ENCODE measurements around the gene EFNB2. TPM values are rescaled to one million over a fixed set of nuclear protein-coding genes. Genes with fewer than 3 reads are reported as not detected.

EFNB2 gene
- total and polyA plus RNA-seq, 9 of the 15 experiments (the other 6 are each of a cell fraction or from before 2014, with no cell fraction given): 0.01 to 0.29 (median 0.18) TPM

- CTCF ChIA-PET (ENCODE audit: low intra/inter-chr PET ratio): no interaction called here
- no peak overlapping the region for H3K9ac ChIP-seq (ENCODE audit: insufficient read depth in 1 of 2, low read depth in 2 of 2, low read length in 2 of 2)
- no peak overlapping the region for H3K27ac ChIP-seq (ENCODE audit: extremely low read depth, low read depth, low read length)
Observed at GRCh38 chr13:106473154-106473553, 62.3 kb downstream of the EFNB2 start.

DNA sequence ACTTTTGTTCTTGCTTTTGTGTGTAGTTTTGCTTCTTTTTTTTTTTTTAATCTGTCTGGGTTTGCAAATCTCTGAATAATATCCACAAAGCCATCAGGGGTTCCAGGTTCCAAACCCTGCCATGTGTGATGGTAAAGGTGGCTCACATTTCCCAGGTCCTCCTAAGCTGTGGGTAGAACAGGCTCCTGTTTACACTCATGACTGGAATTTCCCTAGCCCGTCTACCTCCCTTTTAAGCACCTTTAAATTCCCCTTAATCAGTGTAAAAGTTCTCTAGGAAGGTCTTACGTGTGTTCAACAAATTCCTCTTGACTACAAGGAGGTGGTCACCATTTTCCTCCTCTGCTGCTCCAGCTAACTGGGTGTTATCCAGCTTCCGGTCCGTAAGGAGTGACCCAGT, 62.8 kb downstream of the EFNB2 start:
- H3K4me3 ChIP-seq: no peak overlapping the region
- 0% methylated on average over 4 of the region's 4 CpGs for WGBS (ENCODE audit: insufficient coverage, low coverage, missing lambda C conversion rate)
- no peak for FAIRE-seq
- no peaks in the 10 kb centered on the region for H4K20me1 ChIP-seq (replicated peaks; ENCODE audit: control insufficient read depth, insufficient read depth, low read length)
- H3K27me3 ChIP-seq (ENCODE audit: control insufficient read depth in 2 of 2, insufficient read depth in 2 of 2, low read length in 2 of 2): peaks cover 0 to 43% of the 10 kb centered on the region in 2 experiments; a peak in 3 of 5 replicates
- no peaks in the 10 kb centered on the region for H3K4me1 ChIP-seq (replicated peaks in 1 of 2; ENCODE audit: control insufficient read depth in 2 of 2, insufficient read depth in 2 of 2, low read length in 2 of 2)
- BruUV-seq (replicated peaks): no TSS peak
- POLR2A ChIA-PET: no interaction called here
- no peak for DNase-seq (ENCODE audit: extremely low read depth in 1 of 4, low spot score in 3 of 4)
- H2AFZ ChIP-seq (ENCODE audit: low read depth, low read length): no peak overlapping the region
- intact Hi-C loops (cut with micrococcal nuclease) (no loop called here), in situ Hi-C loops (cut with MboI) (no loop called here)
- no peaks in the 10 kb centered on the region for H3K9me1 ChIP-seq (ENCODE audit: control insufficient read depth, insufficient read depth, low read length)
- CTCF ChIA-PET (ENCODE audit: low intra/inter-chr PET ratio): no interaction called here
- no peak overlapping the region for H3K9ac ChIP-seq (ENCODE audit: insufficient read depth in 1 of 2, low read depth in 2 of 2, low read length in 2 of 2)
- ATAC-seq: no peak
- no peaks in the 10 kb centered on the region for H3K36me3 ChIP-seq (ENCODE audit: control insufficient read depth, insufficient read depth, low read length)
- H3K79me2 ChIP-seq (ENCODE audit: control insufficient read depth, insufficient read depth, low read length): no peaks in the 10 kb centered on the region
- no peak overlapping the region for H3K27ac ChIP-seq (ENCODE audit: extremely low read depth, low read depth, low read length)
- no peaks in the 10 kb centered on the region for H3K9me3 ChIP-seq (replicated peaks; ENCODE audit: control insufficient read depth, insufficient read depth, low read depth, low read length)
- H3K4me2 ChIP-seq (ENCODE audit: insufficient read depth, low read length): no peak overlapping the region
- TF ChIP-seq XRCC5 (IDR thresholded peaks at IDR 0.05; ENCODE audit: low read depth, low read length) (no peak), ZFPM2 (CRISPR knock-in tag; IDR thresholded peaks at IDR 0.05) (no peak), ETV1 (tag; conservative IDR thresholded peaks at IDR 0.05; ENCODE audit: low read depth) (no peak), PHTF2 (CRISPR knock-in tag; IDR thresholded peaks at IDR 0.05) (no peak), ZNF354B (CRISPR knock-in tag; IDR thresholded peaks at IDR 0.05) (no peak), NR4A1 (CRISPR knock-in tag; IDR thresholded peaks at IDR 0.05) (no peak), NR4A1 (tag; IDR thresholded peaks at IDR 0.05) (no peak), FOS (IDR thresholded peaks at IDR 0.05; ENCODE audit: extremely low read depth, insufficient read length) (no peak), TAF7 (tag; IDR thresholded peaks at IDR 0.05) (no peak), ZNF197 (CRISPR knock-in tag; IDR thresholded peaks at IDR 0.05; ENCODE audit: low read depth) (no peak), PRPF4 (IDR thresholded peaks at IDR 0.05; ENCODE audit: insufficient read depth, low read depth, low read length, poor library complexity, severe bottlenecking) (no peak), SIN3A (IDR thresholded peaks at IDR 0.05; ENCODE audit: borderline replicate concordance in 2 of 2, control insufficient read depth in 1 of 2, low read depth in 2 of 2, low read length in 2 of 2) (no peak), ZSCAN29 (IDR thresholded peaks at IDR 0.05) (no peak), POLR2G (IDR thresholded peaks at IDR 0.05; ENCODE audit: low read depth, low read length) (no peak)

More at GRCh38 chr13:106473154-106473553, 62.3 kb downstream of the EFNB2 start:
- BruUV-seq (replicated peaks): no TSS peak
- H3K4me3 ChIP-seq: no peak overlapping the region
- ATAC-seq: no peak
- in situ Hi-C loops (cut with MboI) (no loop called here), intact Hi-C loops (cut with micrococcal nuclease) (no loop called here)
- H2AFZ ChIP-seq (ENCODE audit: low read depth, low read length): no peak overlapping the region
- no peaks in the 10 kb centered on the region for H4K20me1 ChIP-seq (replicated peaks; ENCODE audit: control insufficient read depth, insufficient read depth, low read length)
- H3K9me3 ChIP-seq (replicated peaks; ENCODE audit: control insufficient read depth, insufficient read depth, low read depth, low read length): no peaks in the 10 kb centered on the region
- H3K36me3 ChIP-seq (ENCODE audit: control insufficient read depth, insufficient read depth, low read length): no peaks in the 10 kb centered on the region
- no peak for TF ChIP-seq HMG20B (CRISPR knock-in tag; IDR thresholded peaks at IDR 0.05)
- TF ChIP-seq, protein P1, sequence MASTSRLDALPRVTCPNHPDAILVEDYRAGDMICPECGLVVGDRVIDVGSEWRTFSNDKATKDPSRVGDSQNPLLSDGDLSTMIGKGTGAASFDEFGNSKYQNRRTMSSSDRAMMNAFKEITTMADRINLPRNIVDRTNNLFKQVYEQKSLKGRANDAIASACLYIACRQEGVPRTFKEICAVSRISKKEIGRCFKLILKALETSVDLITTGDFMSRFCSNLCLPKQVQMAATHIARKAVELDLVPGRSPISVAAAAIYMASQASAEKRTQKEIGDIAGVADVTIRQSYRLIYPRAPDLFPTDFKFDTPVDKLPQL (IDR thresholded peaks at IDR 0.05; ENCODE audit: extremely low read depth, insufficient read length): no peak
- TF ChIP-seq KLF10 (CRISPR knock-in tag; IDR thresholded peaks at IDR 0.05): no peak
- TF ChIP-seq SMARCE1 (IDR thresholded peaks at IDR 0.05): no peak
- TF ChIP-seq ATF1 (CRISPR knock-in tag; IDR thresholded peaks at IDR 0.05): no peak
- no peak for TF ChIP-seq ATF1 (tag; IDR thresholded peaks at IDR 0.05)
- no peak for TF ChIP-seq WHSC1 (IDR thresholded peaks at IDR 0.05; ENCODE audit: low read length)
- no peaks in the 10 kb centered on the region for H3K79me2 ChIP-seq (ENCODE audit: control insufficient read depth, insufficient read depth, low read length)
- H3K4me1 ChIP-seq (replicated peaks in 1 of 2; ENCODE audit: control insufficient read depth in 2 of 2, insufficient read depth in 2 of 2, low read length in 2 of 2): no peaks in the 10 kb centered on the region
- FAIRE-seq: no peak
- H3K9me1 ChIP-seq (ENCODE audit: control insufficient read depth, insufficient read depth, low read length): no peaks in the 10 kb centered on the region
- WGBS (ENCODE audit: insufficient coverage, low coverage, missing lambda C conversion rate): 5% methylated on average over 6 of the region's 9 CpGs
- POLR2A ChIA-PET: no interaction called here
- DNase-seq (ENCODE audit: extremely low read depth in 1 of 4, low spot score in 3 of 4): no peak
- H3K4me2 ChIP-seq (ENCODE audit: insufficient read depth, low read length): no peak overlapping the region
- H3K27me3 ChIP-seq (ENCODE audit: control insufficient read depth in 2 of 2, insufficient read depth in 2 of 2, low read length in 2 of 2): peaks cover 0 to 41% of the 10 kb centered on the region in 2 experiments; a peak in 3 of 5 replicates

Measured in K562 (cell line).